ENCODE measurements around the gene DIP2C.

DIP2C gene

GRCh38 chr10:392705-393037, 296.8 kb downstream of the DIP2C start:
- TF ChIP-seq, protein P1, sequence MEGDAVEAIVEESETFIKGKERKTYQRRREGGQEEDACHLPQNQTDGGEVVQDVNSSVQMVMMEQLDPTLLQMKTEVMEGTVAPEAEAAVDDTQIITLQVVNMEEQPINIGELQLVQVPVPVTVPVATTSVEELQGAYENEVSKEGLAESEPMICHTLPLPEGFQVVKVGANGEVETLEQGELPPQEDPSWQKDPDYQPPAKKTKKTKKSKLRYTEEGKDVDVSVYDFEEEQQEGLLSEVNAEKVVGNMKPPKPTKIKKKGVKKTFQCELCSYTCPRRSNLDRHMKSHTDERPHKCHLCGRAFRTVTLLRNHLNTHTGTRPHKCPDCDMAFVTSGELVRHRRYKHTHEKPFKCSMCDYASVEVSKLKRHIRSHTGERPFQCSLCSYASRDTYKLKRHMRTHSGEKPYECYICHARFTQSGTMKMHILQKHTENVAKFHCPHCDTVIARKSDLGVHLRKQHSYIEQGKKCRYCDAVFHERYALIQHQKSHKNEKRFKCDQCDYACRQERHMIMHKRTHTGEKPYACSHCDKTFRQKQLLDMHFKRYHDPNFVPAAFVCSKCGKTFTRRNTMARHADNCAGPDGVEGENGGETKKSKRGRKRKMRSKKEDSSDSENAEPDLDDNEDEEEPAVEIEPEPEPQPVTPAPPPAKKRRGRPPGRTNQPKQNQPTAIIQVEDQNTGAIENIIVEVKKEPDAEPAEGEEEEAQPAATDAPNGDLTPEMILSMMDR (IDR thresholded peaks at IDR 0.05): no peak

- TF ChIP-seq, protein P1 (IDR thresholded peaks at IDR 0.05): no peak
These were observed 297.4 kb downstream of the DIP2C start for GRCh38 chr10:391847-392704.

GRCh38 chr10:391305-391704, 298.2 kb downstream of the DIP2C start:
- TF ChIP-seq, protein P1 (IDR thresholded peaks at IDR 0.05): no peak

DNA sequence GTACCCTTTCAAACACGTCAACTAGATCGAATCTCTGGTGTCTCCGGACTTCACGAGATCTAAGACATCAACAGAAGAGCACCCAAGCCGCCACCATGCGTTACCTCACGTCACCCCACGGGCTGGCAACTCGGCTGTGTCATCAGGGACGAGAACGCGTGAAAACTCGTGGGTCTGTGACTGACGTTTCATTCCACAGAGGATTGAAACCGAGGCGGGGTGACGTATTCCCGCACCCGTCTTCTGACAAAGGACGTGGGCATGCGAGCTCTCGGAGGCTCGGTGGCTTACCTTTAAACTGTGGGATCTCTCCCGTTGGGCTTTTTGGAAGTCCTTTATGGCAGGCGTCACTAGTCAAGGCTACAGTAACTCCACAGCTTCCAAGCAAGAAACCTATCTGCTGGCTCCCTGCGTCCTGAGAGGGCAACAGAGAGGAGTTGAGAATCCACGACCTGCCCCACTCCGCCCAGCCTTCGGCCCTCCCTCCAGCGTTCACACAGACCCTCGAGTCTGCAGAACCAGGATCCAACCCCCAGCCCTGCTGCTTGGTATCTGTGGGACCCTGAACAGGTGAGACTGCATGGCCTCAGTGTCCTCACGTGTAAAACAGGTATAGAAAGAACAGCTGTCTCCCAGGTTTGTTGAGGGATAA, 298.9 kb downstream of the DIP2C start:
- TF ChIP-seq, protein P1 (IDR thresholded peaks at IDR 0.05): no peak

DNA sequence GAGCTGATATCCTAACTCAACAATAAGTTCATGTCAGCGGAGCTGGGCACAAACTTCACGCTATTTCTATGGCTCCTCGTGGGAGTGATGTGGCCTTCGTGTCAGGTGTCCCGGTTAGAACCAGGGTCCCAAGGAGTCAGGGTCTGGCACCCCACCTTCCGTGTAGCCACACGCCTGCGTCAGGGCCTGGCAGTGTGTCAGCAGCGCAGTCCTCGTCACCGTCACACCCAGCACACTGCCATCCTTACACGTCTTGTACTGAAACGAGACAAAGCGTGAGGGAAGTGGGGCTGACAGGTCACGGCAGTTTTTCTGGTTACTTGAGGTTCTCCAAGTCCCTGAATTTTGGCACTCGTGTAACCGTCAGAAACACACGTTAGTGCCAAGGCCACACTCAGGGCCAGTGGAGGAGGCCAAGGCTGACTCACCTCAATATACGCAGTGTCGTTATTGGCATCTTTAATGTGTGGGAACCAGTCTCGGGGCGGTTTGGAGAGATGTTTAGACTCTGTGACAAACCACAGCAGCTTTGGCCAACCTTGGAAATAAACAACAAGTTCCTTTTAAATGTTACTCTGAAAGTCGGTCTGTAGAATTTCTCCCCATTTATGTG, 299.5 kb downstream of the DIP2C start:
- TF ChIP-seq, protein P1 (IDR thresholded peaks at IDR 0.05): no peak

GRCh38 chr10:389261-389790, 300.1 kb downstream of the DIP2C start:
- TF ChIP-seq, protein P1 (IDR thresholded peaks at IDR 0.05): no peak

GRCh38 chr10:388661-389045, 300.8 kb downstream of the DIP2C start:
- TF ChIP-seq, protein P1 (IDR thresholded peaks at IDR 0.05): no peak

Measured in LNCAP (cell line).